Loucy (cell line): ENCODE results near the gene STK33.

Experiments
- CTCF ChIP-seq: fragments of 200-600 bp; sonication (generic); conservative IDR thresholded peaks from 2 replicates; pipeline ENCODE4 v1.5.1; 2014; ENCODE audit warnings: mild to moderate bottlenecking, antibody characterized with exemption, low read length
- EZH2phosphoT487 ChIP-seq: fragments of 200-600 bp; IDR thresholded peaks from 2 replicates; pipeline ENCODE4 v1.6.1; 2018; ENCODE audit warnings: antibody characterized with exemption, mild to moderate bottlenecking, moderate library complexity, borderline replicate concordance

GRCh38 chr11:8392886-8393285 is 201.1 kb downstream of the STK33 start:
- no peak for TF ChIP-seq CTCF
- TF ChIP-seq EZH2phosphoT487: no peak
